SU-DHL-6 (cell line): ENCODE measurements around the gene NDUFS3.

Source experiments
- CTCF ChIP-seq: fragments of 200-600 bp; sonication (generic); IDR thresholded peaks from one replicate; pipeline ENCODE4 v1.5.1; 2017; ENCODE audit warnings: antibody characterized with exemption, mild to moderate bottlenecking, low read length, moderate library complexity; ENCODE audit not compliant: insufficient read depth, poor library complexity, severe bottlenecking
- EZH2phosphoT487 ChIP-seq: fragments of 200-600 bp; sonication (generic), shearing (Covaris generic); conservative IDR thresholded peaks from 2 replicates; pipeline ENCODE4 v1.6.1; 2018; ENCODE audit warnings: mild to moderate bottlenecking, antibody characterized with exemption, low read length, moderate library complexity, mixed read lengths

- TF ChIP-seq CTCF = no peak
- no peak for TF ChIP-seq EZH2phosphoT487
These were observed 49.2 kb downstream of the NDUFS3 start for GRCh38 chr11:47628026-47628425.
